ENCODE data around the gene UTP14C.

DNA sequence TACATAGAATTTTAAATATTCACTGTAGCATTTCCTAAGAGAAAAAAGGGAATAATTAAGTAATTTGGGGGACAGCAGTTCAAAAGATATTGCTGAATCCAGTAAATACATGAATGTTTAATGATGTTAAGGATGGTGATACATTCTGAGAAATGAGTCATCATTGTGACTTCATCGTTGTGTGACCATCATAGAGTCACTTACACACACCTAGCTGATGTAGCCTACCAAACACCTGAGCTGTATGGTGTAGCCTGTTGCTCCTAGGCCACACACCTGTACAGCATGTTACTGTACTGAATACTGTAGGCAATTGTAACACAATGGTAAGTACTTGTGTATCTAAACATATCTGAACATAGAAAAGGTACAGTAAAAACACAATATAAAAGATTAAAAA, 48.1 kb upstream of the UTP14C start:
- TF ChIP-seq POLR2A (IDR thresholded peaks at IDR 0.05) (no peak), CTCF (IDR thresholded peaks at IDR 0.05) (no peak), EP300 (IDR thresholded peaks at IDR 0.05) (no peak)

Measured in gastroesophageal sphincter (tissue), 3 donors.